Panc1 (cell line): ENCODE measurements around the gene CDH13. TPM values are rescaled to one million over a fixed set of nuclear protein-coding genes. Genes with fewer than 3 reads are reported as not detected.

Experiments used
- ATAC-seq: fragments of 200-7000 bp; cut with Tn5 transposase; 2 replicates; pipeline ENCODE4 v1.9.1; 2020; ENCODE audit warnings: mild to moderate bottlenecking, moderate library complexity
- BruUV-seq: library from RNA; stranded (reverse); fragments of 400-500 nt; replicated peaks from 2 replicates; lab custom pipeline; 2021; lab: Mats Ljungman, UMichigan
- CTCF ChIA-PET: fragments of 300-600 bp; sonication (Branson Sonifier 250); formaldehyde crosslinking; loops from one replicate; lab custom pipeline; 2022; ENCODE audit warnings: antibody characterized with exemption; lab: Charles Lee
- POLR2A ChIA-PET: fragments of 300-600 bp; sonication (Branson Sonifier 250); formaldehyde crosslinking; loops from one replicate; lab custom pipeline; 2022; ENCODE audit warnings: antibody characterized with exemption; lab: Charles Lee
- DNase-seq: peaks from one replicate; pipeline ENCODE4 v3.0.0-alpha.2; 2010; ENCODE audit warnings: low read depth, low spot score
- H3K27ac ChIP-seq: 2 replicates; pipeline ENCODE4 v1.5.1; 2011; ENCODE audit warnings: mild to moderate bottlenecking, low read length, inconsistent platforms
- H3K27me3 ChIP-seq: fragments of 200-500 bp; sonication (Bioruptor generic); 2 replicates; pipeline ENCODE4 v1.6.0; 2014; ENCODE audit warnings: low read length, inconsistent platforms; ENCODE audit not compliant: control insufficient read depth, insufficient read depth
- H3K36me3 ChIP-seq: fragments of 200-500 bp; sonication (Bioruptor generic); 2 replicates; pipeline ENCODE4 v1.5.1; 2014; ENCODE audit warnings: inconsistent platforms, mild to moderate bottlenecking, low read length, moderate library complexity; ENCODE audit not compliant: control insufficient read depth, insufficient read depth
- H3K4me1 ChIP-seq: 2 replicates; pipeline ENCODE4 v1.5.1; 2011; ENCODE audit warnings: inconsistent platforms, mild to moderate bottlenecking, low read length, moderate library complexity; ENCODE audit not compliant: control insufficient read depth, insufficient read depth
- H3K4me3 ChIP-seq, 2 experiments: 2 replicates each; pipeline ENCODE4 v1.5.1; 2011 to 2012; ENCODE audit warnings: low read depth in 2 of 2, low read length in 2 of 2, mild to moderate bottlenecking in 2 of 2, inconsistent platforms in 1 of 2, moderate library complexity in 1 of 2
- H3K9me3 ChIP-seq: fragments of 200-500 bp; sonication (Bioruptor generic); 2 replicates; pipeline ENCODE4 v1.5.1; 2014; ENCODE audit warnings: low read depth, mild to moderate bottlenecking, inconsistent platforms, low read length, moderate library complexity; ENCODE audit not compliant: control insufficient read depth, insufficient read depth
- POLR2AphosphoS5 ChIP-seq: IDR thresholded peaks from 2 replicates; pipeline ENCODE4 v1.6.1; 2012; ENCODE audit warnings: mild to moderate bottlenecking, low read depth, low read length, moderate library complexity
- REST ChIP-seq, 2 experiments: IDR thresholded peaks; 2 replicates each; pipeline ENCODE4 v1.6.1; 2011 to 2012; ENCODE audit warnings: low read depth in 2 of 2, control low read depth in 1 of 2, low read length in 1 of 2, mild to moderate bottlenecking in 1 of 2, moderate library complexity in 1 of 2; ENCODE audit not compliant: insufficient read depth in 1 of 2
- SIN3A ChIP-seq: IDR thresholded peaks from 2 replicates; pipeline ENCODE4 v1.6.1; 2012; ENCODE audit warnings: low read depth, mild to moderate bottlenecking, low read length, moderate library complexity, borderline replicate concordance; ENCODE audit not compliant: insufficient read depth
- TCF7L2 ChIP-seq: IDR thresholded peaks from 2 replicates; pipeline ENCODE4 v1.6.1; 2011; ENCODE audit warnings: mild to moderate bottlenecking, low read depth, low read length, inconsistent platforms
- in situ Hi-C: cut with HindIII; loops from 2 replicates; pipeline ENCODE4 v1.10.0; 2016; ENCODE audit warnings: low sequenced_read_pairs, low pct_unique_long_range_greater_than_20kb
- intact Hi-C: fragments of 100-400 bp; cut with micrococcal nuclease; formaldehyde crosslinking; loops from one replicate; pipeline ENCODE4 v1.10.0; 2022; ENCODE audit not compliant: unreplicated experiment
- total RNA-seq: library from RNA; stranded (reverse); gene quantifications from one replicate; pipeline ENCODE4 v1.2.1, GENCODE V29; 2021; ENCODE audit not compliant: unreplicated experiment
- TF ChIP-seq, protein P1 (sequence below): fragments of 450-650 bp; IDR thresholded peaks from 2 replicates; pipeline ENCODE4 v1.5.1; 2017; ENCODE audit warnings: mild to moderate bottlenecking

CDH13 gene
- total RNA-seq, 1 experiment from 2014 or later = not detected

GRCh38 chr16:82917886-82918595 lies 291.3 kb downstream of the CDH13 start:
- CTCF ChIA-PET = no interaction called here
- Histone ChIP-seq H3K27ac (no peak overlapping the region), H3K4me1 (no peaks in the 10 kb centered on the region), H3K27me3 (no peaks in the 10 kb centered on the region; the same call in 1 of the 2 replicates), H3K4me3 (no peak overlapping the region), H3K9me3 (no peaks in the 10 kb centered on the region), H3K36me3 (no peaks in the 10 kb centered on the region)
- intact Hi-C loops = no loop called here
- ATAC-seq = no peak
- TF ChIP-seq SIN3A (no peak), POLR2AphosphoS5 (no peak), TCF7L2 (no peak), REST (IDR thresholded peaks at IDR 0.05; ENCODE audit: insufficient read depth in 1 of 2, low read depth in 2 of 2, low read length in 1 of 2) (no peak)
- TF ChIP-seq, protein P1, sequence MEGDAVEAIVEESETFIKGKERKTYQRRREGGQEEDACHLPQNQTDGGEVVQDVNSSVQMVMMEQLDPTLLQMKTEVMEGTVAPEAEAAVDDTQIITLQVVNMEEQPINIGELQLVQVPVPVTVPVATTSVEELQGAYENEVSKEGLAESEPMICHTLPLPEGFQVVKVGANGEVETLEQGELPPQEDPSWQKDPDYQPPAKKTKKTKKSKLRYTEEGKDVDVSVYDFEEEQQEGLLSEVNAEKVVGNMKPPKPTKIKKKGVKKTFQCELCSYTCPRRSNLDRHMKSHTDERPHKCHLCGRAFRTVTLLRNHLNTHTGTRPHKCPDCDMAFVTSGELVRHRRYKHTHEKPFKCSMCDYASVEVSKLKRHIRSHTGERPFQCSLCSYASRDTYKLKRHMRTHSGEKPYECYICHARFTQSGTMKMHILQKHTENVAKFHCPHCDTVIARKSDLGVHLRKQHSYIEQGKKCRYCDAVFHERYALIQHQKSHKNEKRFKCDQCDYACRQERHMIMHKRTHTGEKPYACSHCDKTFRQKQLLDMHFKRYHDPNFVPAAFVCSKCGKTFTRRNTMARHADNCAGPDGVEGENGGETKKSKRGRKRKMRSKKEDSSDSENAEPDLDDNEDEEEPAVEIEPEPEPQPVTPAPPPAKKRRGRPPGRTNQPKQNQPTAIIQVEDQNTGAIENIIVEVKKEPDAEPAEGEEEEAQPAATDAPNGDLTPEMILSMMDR = no peak
- BruUV-seq = no TSS peak
- DNase-seq = no peak
- POLR2A ChIA-PET = no interaction called here
- in situ Hi-C loops = no loop called here

DNA sequence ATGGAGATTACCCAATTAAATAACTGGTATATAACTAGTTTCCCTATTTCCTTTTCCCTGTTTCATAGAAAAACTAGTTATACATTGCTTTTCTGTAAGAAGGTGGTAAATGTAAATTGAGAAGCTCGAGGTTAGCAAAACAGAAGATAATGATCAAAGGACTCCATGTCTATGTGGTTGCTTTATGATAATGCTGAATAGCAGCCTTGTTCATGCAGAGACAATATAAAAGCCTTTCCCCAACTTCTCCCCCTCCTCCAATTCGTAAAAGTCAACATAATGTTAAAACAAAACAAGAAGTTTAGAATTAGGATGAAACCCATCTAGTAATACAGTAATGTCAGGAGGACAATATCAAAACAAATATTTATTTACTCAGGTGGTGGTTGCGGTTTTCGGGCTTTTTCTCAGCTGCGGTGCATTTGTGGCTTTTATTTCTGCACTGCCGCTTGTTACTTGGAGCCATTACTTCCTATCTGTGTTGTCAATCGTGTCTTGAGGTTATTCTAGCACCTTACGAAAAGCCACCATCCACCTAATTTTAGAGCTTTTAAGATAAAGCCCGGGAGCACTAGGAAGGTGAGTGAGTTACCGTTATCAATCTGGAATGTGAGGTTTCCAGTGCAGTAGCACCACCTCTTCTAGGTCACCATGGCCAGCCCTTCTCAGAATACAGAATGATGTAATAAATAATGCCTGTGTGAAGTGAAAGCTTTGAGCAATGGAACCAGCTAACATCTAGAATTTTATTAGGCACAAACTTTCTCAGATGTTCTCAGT lies 297.5 kb downstream of the CDH13 start:
- POLR2A ChIA-PET = no interaction called here
- intact Hi-C loops (no loop called here), in situ Hi-C loops (no loop called here)
- H3K9me3 ChIP-seq = no peaks in the 10 kb centered on the region
- CTCF ChIA-PET = no interaction called here
- ATAC-seq (no peak), DNase-seq (no peak)
- no peak overlapping the region for H3K4me3 ChIP-seq
- no TSS peak for BruUV-seq
- H3K4me1 ChIP-seq = no peaks in the 10 kb centered on the region
- TF ChIP-seq REST (IDR thresholded peaks at IDR 0.05; ENCODE audit: insufficient read depth in 1 of 2, low read depth in 2 of 2, low read length in 1 of 2) = no peak
- TF ChIP-seq TCF7L2 = no peak
- TF ChIP-seq POLR2AphosphoS5 = no peak
- TF ChIP-seq SIN3A = no peak
- TF ChIP-seq, protein P1 = no peak
- H3K36me3 ChIP-seq = no peaks in the 10 kb centered on the region
- H3K27ac ChIP-seq = no peak overlapping the region
- H3K27me3 ChIP-seq = no peaks in the 10 kb centered on the region
